Omental fat pad (tissue), 4 donors: ENCODE results near the gene ADCK2. TPM values are rescaled to one million over a fixed set of nuclear protein-coding genes. Genes with fewer than 3 reads are reported as not detected.

Source experiments
- ATAC-seq: fragments of 150-250 bp; one replicate; pipeline ENCODE4 v1.9.1; 2016; ENCODE audit warnings: mild to moderate bottlenecking, moderate library complexity; ENCODE audit not compliant: low FRiP score
- DNase-seq: peaks from one replicate; pipeline ENCODE4 v3.0.0-alpha.2; 2019; ENCODE audit warnings: low spot score
- total RNA-seq, 4 donors: library from RNA; depleted of rRNA; stranded (reverse); fragments of >200 nt; gene quantifications; one replicate each; pipeline ENCODE4 v1.1.0, GENCODE V29; 2016
- TF ChIP-seq, protein P1 (sequence below), 3 donors: fragments of 450-650 bp; IDR thresholded peaks; one replicate each; pipeline ENCODE4 v1.5.1; 2016 to 2017; ENCODE audit warnings: antibody characterized with exemption in 3 of 3, mild to moderate bottlenecking in 3 of 3, moderate library complexity in 2 of 3

The ADCK2 gene
- total RNA-seq, 4 donors from 2014 or later, result 15.9 to 25.1 (median 20.1) TPM

DNA sequence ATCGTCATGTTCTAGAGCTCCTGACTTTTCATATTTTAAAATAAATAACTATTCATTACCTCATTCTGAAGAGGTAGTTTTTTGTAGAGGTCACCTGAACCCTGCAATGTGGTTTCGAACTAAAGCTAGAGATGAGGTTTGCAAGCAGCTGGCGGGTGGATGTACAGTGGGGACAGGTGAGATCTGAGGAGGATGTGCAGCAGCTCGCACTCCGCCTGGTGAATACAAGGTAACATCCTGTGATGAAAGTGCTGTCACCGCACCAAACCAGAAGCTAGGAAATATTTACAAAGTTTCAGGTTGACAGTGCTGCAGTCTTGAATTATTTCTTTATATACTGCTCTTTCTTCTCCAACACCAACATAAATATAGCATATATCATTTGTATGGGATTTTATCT is 50.3 kb downstream of the ADCK2 start:
- DNase-seq, result no peak
- TF ChIP-seq, protein P1, sequence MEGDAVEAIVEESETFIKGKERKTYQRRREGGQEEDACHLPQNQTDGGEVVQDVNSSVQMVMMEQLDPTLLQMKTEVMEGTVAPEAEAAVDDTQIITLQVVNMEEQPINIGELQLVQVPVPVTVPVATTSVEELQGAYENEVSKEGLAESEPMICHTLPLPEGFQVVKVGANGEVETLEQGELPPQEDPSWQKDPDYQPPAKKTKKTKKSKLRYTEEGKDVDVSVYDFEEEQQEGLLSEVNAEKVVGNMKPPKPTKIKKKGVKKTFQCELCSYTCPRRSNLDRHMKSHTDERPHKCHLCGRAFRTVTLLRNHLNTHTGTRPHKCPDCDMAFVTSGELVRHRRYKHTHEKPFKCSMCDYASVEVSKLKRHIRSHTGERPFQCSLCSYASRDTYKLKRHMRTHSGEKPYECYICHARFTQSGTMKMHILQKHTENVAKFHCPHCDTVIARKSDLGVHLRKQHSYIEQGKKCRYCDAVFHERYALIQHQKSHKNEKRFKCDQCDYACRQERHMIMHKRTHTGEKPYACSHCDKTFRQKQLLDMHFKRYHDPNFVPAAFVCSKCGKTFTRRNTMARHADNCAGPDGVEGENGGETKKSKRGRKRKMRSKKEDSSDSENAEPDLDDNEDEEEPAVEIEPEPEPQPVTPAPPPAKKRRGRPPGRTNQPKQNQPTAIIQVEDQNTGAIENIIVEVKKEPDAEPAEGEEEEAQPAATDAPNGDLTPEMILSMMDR (IDR thresholded peaks at IDR 0.05), result no peak
- ATAC-seq, result no peak

DNA sequence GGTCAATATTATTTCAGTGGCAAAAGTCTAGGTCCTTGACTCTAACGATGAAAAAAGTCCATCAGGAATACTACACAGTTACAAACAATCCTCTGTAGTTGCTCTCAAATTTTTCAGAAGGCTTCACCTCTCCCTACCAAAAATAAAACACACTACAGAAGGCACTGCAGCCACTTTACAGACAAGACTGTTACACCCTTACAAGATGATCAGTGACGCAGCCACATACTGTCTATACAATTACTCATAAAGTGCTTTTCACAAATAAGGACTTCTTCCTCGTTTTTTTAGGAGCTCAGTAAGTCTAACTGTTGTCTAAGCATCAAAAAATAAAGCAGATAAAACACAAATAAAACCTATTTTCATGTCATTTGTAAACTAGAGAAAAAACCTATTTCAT is 50.8 kb downstream of the ADCK2 start:
- DNase-seq (no peak), ATAC-seq (no peak)
- TF ChIP-seq, protein P1 (IDR thresholded peaks at IDR 0.05), result no peak

DNA sequence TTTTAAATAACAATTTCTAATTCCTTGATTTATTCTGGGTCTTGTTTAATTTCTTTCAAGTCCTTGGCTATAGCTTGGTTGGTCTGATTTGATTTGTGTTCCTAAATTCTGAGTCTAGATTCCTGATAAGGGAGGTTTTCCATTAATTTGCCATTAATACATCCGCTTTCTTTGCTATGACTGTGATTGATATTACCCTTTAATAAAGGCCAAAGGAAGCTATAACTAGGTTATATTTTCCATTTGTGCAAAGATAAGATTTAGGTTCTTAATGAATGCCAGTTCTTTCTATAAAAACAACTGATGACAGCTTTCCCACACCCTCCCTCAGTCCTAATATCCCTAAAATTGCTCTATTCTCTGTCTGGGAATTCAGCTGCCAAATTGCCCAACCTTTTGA is 52.0 kb downstream of the ADCK2 start:
- DNase-seq, result no peak
- ATAC-seq, result no peak
- TF ChIP-seq, protein P1 (IDR thresholded peaks at IDR 0.05), result no peak

DNA sequence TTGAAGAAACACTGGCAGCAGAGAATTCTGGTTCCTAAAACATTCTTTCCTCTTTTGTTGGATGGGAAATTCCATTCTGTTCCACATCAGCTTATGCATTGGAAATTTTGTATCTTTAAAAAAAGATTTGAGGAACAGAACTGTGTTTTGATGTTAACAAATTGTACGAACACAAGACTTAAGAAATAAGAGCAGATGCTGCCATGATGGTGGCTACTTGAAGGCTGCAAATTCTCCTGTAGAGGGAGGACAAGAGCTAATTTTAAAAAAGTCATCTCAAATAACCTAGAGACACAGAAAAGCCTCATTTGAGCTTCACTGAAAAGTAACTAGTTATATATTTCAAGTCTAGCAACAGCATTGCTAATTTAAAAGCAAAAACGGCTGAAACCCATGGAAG is 53.5 kb downstream of the ADCK2 start:
- DNase-seq (no peak), ATAC-seq (no peak)
- TF ChIP-seq, protein P1 (IDR thresholded peaks at IDR 0.05), result no peak

DNA sequence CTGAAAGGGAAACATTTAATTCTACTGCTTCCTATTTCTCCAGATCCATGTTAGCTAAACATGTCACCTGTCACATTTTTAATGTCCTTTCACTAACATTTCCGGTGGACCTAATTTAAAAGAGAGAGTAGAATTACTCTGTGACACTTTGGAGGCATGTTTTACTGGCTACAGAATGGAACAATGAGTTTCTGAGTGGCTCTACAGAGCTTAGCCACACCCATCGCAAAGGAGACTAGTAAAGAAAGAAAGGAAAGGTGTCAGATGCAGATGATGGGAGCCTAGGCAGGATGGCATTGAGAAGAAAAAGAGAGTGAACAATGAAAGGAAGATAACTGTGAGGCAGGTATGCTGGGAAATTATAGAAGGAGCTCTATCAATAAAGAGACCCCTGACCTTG is 59.7 kb downstream of the ADCK2 start:
- TF ChIP-seq, protein P1 (IDR thresholded peaks at IDR 0.05), result no peak
- DNase-seq, result no peak
- no peak for ATAC-seq

DNA sequence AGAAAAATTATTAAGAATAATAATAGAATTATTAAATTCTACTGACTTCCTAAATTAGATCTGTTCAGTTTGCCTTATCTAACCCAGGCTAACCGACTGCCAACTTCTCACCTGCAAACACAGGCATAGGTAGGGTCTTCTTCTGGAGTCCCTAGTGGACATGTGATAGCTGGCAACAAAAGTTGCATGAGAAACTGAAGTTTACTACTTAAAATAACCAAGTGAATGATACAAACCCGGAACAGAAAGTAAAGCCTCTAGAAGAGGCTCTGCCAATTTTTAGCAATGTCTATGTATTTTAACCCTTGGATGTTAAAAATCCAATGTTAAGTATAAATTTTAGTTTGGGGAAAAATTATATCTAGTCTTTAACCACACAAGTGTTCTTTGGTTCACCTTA is 61.4 kb downstream of the ADCK2 start:
- DNase-seq (no peak), ATAC-seq (no peak)
- TF ChIP-seq, protein P1 (IDR thresholded peaks at IDR 0.05), result no peak

DNA sequence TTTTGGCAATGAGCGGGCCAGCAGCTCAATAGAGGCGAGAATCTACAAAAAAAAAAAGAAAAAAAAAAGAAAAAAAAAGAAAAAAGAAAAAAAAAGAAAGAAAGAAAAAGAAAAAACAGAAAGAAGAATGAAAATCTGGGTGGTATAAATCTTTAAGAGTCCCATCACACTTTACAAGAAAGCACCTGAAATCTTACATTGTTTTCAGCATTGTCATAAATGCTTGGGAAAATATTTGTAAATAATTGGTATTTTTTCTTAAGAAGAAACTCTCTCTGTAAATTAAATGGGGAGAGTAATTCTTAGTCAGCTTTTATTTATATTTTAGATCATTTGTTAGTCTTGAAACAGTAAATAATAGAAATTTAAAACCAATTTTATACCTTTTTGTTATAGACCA is 62.0 kb downstream of the ADCK2 start:
- DNase-seq (no peak), ATAC-seq (no peak)
- TF ChIP-seq, protein P1 (IDR thresholded peaks at IDR 0.05), result no peak
